DOHH2 (cell line): ENCODE data around the gene CTIF.

Experiments used
- EZH2phosphoT487 ChIP-seq: fragments of 200-600 bp; sonication (generic); IDR thresholded peaks from 2 replicates; pipeline ENCODE4 v1.6.1; 2017; ENCODE audit warnings: borderline replicate concordance, mild to moderate bottlenecking, antibody characterized with exemption, low read length, moderate library complexity, mixed read lengths
- TF ChIP-seq, protein P1 (sequence below): fragments of 200-600 bp; sonication (generic); IDR thresholded peaks from one replicate; pipeline ENCODE4 v1.5.1; 2014; ENCODE audit warnings: antibody characterized with exemption, mild to moderate bottlenecking, low read depth, low read length; ENCODE audit not compliant: poor library complexity, severe bottlenecking

DNA sequence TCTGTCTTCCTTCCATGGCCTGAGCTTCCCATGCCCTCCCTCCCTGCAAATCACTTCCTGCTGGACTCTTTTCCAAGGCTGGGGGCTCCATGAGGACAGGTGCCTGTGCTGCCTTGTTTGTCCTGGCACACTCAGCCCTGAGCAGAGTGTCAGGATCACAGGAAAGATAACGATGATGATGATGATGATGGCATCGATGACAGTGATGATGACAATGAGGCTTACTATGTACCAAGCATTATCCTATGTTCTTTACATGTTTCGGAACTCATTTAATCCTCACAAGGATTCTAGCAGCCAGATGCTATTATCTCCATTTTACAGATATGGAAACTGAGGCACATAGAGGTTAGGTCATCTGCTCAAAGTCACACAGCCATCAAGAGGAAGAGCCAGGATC, 170.0 kb downstream of the CTIF start:
- TF ChIP-seq, protein P1, sequence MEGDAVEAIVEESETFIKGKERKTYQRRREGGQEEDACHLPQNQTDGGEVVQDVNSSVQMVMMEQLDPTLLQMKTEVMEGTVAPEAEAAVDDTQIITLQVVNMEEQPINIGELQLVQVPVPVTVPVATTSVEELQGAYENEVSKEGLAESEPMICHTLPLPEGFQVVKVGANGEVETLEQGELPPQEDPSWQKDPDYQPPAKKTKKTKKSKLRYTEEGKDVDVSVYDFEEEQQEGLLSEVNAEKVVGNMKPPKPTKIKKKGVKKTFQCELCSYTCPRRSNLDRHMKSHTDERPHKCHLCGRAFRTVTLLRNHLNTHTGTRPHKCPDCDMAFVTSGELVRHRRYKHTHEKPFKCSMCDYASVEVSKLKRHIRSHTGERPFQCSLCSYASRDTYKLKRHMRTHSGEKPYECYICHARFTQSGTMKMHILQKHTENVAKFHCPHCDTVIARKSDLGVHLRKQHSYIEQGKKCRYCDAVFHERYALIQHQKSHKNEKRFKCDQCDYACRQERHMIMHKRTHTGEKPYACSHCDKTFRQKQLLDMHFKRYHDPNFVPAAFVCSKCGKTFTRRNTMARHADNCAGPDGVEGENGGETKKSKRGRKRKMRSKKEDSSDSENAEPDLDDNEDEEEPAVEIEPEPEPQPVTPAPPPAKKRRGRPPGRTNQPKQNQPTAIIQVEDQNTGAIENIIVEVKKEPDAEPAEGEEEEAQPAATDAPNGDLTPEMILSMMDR: no peak
- TF ChIP-seq EZH2phosphoT487: no peak
